Measurements from ENCODE around the gene NRARP.

DNA sequence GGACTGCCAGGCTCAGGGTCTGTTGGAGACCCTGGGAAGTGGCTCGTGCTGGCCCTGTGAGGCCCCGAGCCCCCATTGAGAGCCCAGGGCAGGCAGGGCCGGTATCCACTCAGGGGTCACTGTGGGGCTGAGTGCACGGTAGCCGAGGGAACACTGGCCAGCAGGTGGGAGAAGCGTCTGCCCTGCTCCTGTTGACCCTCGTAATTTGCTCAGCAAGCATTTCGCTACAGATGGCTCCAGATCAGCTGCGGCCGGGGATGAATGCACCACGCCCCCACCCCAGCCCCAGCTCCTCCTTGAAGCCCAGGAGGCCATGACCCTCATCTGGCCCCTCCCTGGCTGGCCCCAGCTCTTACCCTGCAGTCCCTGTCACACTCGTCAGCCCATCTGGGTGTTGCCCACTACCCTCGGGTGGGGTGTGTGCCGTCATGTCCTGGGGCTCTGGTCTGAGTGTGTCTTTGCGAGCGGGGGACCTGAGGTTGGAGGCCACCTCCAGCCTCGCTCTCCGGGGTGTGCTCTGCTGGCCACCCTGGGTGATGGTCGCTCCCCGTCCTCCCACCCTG lies 6.1 kb upstream of the NRARP start:
- TF ChIP-seq, protein P1, sequence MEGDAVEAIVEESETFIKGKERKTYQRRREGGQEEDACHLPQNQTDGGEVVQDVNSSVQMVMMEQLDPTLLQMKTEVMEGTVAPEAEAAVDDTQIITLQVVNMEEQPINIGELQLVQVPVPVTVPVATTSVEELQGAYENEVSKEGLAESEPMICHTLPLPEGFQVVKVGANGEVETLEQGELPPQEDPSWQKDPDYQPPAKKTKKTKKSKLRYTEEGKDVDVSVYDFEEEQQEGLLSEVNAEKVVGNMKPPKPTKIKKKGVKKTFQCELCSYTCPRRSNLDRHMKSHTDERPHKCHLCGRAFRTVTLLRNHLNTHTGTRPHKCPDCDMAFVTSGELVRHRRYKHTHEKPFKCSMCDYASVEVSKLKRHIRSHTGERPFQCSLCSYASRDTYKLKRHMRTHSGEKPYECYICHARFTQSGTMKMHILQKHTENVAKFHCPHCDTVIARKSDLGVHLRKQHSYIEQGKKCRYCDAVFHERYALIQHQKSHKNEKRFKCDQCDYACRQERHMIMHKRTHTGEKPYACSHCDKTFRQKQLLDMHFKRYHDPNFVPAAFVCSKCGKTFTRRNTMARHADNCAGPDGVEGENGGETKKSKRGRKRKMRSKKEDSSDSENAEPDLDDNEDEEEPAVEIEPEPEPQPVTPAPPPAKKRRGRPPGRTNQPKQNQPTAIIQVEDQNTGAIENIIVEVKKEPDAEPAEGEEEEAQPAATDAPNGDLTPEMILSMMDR (conservative IDR thresholded peaks at IDR 0.05; ENCODE audit: low read depth, low read length) = no peak
- TF ChIP-seq EZH2 (IDR thresholded peaks at IDR 0.05; ENCODE audit: borderline replicate concordance, low read depth, low read length, poor library complexity, severe bottlenecking) = no peak
